GM21528 (cell line): ENCODE results near the gene MED22.
"Not testable (repeated sequence)": the region's sequence is repeated elsewhere in the genome, so short reads cannot be mapped to it uniquely, and the experiment has no call there.

Experiments
- ATAC-seq: cut with Tn5 transposase; IDR thresholded peaks from one replicate; pipeline ENCODE4 v1.9.1; 2021; ENCODE audit warnings: mild to moderate bottlenecking, moderate library complexity; ENCODE audit not compliant: unreplicated experiment, low FRiP score

The MED22 gene

DNA sequence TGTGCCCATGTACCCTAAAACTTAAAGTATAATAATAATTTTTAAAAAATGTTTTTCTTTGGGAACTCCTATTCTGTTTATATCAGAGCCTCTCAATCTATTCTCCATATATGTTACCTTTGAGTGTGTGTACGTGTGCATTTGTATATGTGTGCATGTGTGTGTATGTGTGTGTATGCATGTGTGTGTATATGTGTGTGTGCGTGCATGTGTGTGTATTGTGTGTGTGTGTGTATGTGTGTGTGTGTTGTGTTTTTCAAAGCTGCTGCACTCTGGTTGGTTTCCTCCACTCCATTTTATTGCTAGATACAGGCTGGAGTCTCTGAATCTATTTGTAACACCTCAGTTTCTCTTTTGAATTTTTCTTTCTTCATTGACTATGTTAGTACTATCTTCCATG, 31.9 kb downstream of the MED22 start:
- ATAC-seq, result no peak

DNA sequence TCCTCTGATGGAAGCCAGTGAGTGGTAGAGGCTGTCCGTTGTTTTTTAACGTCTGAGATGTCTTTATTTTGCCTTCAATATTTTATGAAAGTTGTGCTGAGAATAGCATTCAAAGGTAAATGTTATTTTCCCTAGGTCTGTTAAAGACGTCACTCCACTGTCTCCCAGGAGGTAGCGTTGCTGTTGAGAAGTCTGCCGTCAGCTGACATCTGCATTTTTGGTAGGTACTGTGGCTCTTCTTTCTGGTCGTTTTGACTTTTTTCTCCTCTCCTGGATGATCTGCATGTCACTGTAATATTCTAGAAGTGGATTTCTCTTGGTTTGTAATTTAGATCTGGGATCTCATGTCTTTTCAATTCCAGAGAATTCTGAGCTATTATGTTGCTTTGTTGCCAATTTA, 38.3 kb downstream of the MED22 start:
- no peak for ATAC-seq

DNA sequence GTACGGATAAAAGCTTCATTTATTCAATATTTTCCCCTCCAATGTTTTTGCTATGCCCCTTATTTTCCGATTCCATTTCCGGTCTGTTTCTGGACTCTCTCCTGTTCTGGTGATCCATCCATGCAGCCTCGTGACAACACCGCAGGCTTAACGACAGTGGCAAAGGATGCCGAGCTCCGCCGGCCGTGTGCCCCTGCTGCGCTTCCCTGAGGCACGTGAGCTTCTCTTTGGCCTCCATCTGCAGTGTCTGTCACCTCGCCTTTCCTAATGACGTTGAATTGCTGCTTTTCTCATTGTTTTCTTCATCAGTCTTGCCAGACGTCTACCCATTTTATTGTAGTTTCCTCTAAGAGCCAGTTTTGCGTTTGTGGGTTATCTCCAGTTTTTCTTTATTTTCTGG, 40.6 kb downstream of the MED22 start:
- ATAC-seq, result no peak

DNA sequence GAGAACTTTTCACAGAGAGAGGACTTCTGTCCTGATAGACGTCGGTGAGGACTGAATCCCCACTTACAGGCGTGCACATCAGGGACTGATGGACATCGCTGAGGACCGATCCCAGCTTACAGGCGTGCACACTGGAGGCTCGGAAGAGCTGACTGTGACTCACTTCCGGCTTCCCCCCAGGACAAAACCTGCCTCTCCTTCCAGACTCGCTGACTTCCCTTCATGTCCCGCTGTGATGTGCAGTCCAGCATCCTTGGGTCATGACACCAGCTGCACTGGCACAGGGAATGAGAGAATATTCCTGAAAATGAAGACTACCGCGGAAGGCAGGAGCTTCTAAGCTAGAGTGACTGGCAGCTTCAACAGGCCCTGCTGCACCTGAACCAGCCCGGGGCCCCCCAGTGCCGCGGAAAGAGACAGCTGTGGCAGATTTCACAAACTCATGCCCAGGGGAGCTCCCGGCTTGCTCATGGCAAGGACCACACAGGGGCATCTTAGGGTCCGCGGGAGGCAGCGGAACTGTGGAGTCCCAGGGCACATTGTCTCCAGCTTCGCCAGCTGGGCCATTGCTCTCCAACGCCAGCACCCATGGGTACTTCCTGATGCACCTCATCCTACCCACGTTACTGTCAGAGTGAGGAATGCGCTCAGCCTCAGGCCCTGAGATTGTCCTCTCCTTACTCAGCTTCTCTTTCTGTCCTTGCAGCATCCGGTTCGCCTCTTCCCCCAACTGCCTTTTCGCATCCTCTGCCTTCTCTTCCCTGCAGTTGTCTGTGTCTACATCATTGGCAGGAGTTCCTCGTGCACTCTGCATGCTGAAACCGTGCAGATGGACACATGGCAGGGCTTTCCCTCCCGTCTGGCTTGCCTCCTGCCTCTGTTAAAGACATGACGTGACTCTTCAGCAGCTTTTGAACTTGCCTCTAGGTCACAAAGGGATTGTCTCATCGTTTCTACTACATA, 41.4 kb downstream of the MED22 start:
- ATAC-seq, result no peak

DNA sequence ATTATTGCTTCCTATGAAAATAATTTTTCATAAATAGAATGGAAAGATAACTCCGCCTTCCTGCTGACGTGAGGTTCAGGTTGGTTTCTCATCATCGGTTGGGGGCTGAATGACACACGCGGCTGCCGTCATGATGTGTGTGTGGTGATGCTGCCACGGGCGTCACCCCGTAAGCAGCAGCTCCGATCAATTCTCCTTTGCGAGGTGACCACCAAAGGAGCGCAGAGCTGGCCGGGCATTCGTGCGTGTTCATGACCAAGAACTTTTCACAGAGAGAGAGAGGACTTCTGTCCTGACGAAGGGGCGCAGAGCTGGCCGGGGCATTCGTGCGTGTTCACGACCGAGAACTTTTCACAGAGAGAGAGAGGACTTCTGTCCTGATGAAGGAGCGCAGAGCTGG, 42.2 kb downstream of the MED22 start:
- ATAC-seq, result no peak

DNA sequence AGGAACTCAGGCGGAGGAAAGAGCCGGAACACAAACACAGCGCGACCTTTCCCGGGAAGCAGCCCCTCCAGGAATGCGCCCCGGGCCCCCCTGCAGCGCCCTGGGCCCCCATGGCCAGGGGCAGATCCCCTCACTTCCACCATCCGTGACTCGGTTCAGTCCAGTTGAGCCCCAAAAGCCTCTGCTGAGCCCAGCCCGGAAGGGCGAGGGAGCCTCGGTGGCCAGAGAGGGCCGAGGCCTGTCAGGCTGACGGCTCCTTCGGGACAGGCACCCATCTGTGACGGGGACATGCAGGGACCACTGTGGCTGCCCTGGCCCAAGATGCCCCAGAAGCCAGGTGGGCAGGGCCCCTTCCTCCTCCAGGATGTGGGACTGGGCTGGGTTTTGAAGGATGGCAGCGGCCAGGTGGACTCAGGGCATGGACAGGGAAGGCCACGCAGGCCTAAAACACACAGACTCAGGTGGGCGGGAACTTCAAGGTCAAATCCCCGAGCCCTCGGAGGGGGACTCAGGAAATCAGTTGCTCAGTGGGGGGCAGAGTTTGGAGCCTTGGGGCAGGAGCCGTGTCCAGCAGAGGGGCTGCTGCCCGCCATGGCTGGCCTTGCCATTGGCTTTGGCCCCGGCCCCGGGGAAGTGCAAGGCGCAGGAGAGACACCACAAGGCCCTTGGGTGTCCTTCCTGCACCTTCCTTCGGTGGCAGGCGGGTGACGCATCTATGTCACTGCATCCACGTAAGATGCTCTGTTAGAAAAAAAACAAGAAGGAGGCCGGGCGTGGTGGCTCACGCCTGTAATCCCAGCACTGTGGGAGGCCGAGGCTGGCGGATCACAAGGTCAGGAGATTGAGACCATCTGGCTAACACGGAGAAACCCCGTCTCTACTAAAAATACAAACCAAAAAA, 43.2 kb downstream of the MED22 start:
- no peak for ATAC-seq

DNA sequence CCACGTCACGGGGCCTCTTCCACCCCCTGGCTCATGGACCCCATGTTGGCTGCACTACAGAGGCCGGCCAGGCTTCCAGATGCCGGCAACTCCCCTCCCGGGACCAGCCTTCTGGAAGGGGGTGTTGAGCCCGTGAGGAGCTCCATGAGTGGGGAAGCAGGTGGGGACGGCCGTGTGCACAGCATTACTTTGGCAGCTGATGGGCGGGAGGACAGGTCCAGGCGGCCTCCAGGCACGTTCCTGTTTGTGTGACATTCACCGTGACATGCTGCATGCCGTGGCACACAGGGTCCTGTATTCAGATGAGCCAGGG, 43.8 kb downstream of the MED22 start:
- ATAC-seq, result no peak

DNA sequence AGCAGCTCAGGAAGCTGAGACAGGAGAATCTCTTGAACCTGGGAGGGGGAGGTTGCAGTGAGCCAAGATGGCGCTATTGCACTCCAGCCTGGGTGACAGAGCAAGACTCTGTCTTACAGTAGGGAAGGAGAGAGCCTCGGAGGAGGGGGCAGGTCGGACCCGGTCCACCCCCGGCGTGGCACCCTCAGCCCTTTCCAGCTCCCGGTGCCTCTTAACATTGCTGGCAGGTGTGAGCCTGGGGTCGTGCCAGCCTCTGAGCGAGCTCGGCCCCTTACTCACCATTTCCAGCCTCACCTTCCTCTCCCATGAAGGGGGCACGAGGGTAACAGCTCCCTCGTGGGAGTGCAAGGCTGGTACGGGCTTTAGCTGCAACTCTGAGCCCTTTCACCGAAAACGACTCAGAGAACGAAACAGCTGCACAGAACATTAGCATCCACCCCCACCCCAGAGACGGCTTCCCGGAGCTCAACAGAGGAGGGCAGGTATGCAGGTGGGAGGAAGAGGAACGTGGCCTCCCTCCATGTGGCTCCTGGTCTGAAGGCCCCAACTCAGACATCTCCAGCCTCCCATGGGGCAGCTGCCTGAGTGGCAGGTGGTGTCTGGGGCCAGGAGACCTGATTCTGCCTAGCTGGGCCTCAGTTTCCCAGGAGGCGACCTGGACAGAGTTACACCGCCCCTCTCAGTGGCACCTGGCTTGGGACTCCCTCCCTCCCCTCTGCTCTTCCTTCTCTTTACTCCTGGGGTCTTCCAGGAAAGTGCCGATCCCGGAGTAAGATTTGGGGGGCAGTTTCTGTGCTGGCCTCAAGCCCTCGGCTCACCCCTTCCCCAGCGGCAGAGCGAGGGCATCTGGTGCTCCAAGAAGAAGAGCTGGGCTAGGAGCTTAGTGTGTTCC, 44.4 kb downstream of the MED22 start:
- ATAC-seq, result no peak

DNA sequence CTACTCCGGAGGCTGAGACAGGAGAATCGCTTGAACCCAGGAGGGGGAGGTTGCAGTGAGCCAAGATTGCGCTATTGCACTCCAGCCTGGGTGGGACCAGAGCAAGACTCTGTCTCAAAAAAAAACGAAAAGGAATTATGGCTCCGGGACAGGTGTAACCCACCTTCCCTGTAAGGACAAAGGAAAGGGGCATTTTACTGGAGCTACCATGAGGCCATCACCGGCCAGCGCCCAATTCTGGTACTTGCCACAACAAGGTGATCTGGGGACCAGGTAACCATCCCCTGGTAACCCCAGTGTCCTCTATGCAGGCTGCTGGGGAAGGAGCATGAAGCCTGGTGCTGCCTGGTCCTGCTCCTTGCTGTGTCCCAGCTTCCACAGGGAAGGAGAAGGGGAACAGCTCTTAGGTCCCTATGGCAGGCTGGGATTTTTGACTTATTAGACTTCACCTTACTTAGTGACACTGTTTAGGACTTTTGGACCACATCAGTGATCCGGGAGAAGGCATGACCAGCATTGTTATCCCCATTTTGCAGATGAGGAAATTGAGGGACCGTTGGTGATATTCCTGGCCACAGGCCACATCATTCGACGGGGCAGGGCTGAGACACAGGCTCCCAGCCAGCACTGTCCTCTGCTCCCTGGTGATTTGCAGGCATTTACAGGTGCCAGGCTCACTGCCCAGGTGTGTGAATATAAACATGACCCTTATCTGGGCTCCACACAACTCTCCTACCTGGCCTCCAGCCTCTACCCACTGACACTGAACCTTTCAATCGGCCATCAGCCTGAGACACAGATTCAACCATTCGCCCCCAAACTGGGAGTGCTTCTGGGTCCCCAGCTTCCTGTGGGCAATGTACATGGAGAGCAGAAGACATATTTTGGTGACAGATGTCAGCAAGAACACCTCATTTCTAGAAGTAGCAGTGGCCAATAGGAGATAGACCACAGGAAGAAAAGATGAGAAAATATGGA, 46.4 kb downstream of the MED22 start:
- ATAC-seq, result no peak

DNA sequence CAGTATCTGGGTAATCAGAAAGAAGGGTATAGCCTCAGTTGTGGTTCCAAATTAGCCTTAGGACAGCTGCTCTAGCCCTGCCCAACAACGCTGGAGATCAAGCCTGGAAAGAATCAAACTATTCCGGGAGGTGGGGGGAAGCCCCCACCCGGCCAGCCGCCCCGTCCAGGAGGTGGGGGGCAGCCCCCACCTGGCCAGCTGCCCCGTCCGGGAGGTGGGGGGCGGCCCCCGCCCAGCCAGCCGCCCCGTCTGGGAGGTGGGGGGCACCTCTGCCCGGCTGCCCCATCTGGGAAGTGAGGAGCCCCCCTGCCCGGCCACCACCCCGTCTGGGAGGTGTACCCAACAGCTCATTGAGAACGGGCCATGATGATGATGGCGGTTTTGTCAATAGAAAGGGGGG, 47.9 kb downstream of the MED22 start:
- ATAC-seq, result not testable (repeated sequence)

DNA sequence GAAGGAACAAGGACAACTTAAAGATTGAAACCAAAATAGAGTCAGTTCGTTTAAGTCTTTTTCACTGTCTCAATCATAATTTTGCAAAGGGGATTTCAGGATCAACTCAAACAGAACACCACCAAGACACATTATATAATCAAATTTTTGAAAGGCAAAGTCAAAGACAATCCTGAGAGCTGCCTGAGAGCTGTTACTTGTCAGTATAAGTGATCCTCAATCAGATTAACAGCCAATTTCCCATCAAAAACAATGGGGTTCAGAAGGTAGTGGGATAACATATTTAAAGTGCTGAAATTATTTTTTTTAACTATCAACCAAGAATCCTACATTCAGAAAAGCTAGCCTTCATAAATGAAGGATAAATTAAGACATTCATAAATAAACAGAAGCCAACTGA, 53.7 kb downstream of the MED22 start:
- ATAC-seq, result no peak

DNA sequence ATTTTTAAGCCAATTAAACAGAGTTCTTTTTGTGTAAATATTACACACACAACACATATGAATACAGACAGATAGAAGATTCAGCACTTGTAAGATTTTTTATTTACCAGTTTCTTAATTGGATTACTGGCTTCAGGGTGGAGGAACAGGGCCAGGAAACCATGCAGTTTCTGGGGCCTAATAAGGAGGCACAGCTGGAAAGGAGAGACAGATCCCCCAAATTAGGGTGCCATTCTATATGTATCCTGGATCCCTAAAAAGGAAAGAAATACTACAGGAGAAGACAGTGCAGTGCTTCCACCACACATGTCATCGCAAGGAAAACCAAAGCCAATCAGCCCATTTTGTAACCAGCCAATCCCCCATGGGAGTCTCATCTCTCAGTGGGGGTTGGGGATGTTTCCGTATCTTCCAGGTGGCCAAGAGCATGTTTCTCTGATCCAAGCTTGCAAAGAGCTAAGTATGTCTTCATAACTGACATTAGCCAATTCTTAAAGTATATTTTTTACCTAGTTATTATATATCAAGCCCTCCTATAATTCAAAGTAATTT, 57.1 kb downstream of the MED22 start:
- ATAC-seq, result no peak
